Astrocyte of the cerebellum (primary cell): ENCODE data around the gene CYTH3.

Experiments
- DNase-seq: peaks from one replicate; pipeline ENCODE4 v3.0.0-alpha.2; 2011; ENCODE audit warnings: low read depth
- H3K4me3 ChIP-seq: 2 replicates; pipeline ENCODE4 v1.5.1; 2011; ENCODE audit warnings: mild to moderate bottlenecking, low read depth, low read length, moderate library complexity
- in situ Hi-C: cut with HindIII; loops from 2 replicates; pipeline ENCODE4 v1.10.0; 2017; ENCODE audit warnings: low sequenced_read_pairs
- TF ChIP-seq, protein P1 (sequence below): IDR thresholded peaks from 2 replicates; pipeline ENCODE4 v1.5.1; 2012; ENCODE audit warnings: low read length, low read depth, moderate library complexity, mild to moderate bottlenecking; ENCODE audit errors: missing control alignments

The CYTH3 gene

DNA sequence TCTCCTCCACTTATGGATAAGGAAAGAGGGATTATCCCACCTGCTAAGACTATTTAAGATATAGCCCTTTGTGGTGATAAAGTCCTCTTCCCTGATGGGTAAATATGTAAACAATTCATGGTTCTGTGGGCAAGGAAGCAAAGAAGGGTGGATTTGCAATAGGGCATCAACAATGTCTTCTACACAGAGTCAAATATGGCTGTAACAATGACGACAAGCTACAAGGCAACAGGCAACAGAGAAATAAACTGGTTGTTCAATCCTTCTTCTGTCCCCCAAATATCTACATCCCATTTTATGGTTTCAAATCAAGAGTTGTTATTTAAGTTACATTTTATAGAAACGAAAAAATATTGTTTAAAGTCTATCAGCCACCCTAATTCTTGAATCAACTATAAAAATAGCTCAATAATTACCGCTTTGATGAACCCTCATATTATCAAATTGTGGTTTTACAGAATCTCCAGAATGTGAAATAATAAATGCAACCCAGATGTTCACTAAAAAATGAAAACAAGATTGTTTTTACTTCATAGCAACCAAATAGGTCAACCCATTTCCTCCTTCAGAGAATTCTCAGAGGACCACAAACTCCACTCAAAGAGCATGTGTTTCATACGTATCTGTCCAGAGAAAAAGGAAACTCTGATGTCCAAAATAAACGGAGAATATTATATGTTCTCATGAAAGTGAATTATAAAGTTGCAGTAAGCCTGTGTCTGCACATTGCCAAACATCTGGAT, 13.8 kb downstream of the CYTH3 start:
- TF ChIP-seq, protein P1, sequence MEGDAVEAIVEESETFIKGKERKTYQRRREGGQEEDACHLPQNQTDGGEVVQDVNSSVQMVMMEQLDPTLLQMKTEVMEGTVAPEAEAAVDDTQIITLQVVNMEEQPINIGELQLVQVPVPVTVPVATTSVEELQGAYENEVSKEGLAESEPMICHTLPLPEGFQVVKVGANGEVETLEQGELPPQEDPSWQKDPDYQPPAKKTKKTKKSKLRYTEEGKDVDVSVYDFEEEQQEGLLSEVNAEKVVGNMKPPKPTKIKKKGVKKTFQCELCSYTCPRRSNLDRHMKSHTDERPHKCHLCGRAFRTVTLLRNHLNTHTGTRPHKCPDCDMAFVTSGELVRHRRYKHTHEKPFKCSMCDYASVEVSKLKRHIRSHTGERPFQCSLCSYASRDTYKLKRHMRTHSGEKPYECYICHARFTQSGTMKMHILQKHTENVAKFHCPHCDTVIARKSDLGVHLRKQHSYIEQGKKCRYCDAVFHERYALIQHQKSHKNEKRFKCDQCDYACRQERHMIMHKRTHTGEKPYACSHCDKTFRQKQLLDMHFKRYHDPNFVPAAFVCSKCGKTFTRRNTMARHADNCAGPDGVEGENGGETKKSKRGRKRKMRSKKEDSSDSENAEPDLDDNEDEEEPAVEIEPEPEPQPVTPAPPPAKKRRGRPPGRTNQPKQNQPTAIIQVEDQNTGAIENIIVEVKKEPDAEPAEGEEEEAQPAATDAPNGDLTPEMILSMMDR = no peak
- peak; percentile 80 for DNase-seq
- in situ Hi-C loops = no loop called here
- H3K4me3 ChIP-seq = no peak overlapping the region

DNA sequence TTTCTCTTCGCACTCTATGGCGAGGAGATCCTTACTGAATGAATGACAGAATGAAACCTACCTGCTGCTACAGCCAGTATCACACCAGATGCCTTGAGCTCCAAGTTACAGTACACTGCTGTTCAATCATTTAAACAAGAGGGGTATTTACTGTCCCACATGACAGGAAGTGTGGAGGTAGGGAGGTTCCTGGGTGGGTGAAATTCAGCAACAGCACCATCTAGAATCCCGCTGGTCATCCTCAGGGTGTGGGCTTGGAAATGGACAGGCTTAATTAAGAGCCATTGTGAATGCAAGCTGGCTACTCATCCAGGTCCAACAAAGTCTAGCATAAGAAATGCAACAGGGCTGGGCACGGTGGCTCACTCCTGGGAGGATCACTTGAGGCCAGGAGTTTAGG, 14.7 kb downstream of the CYTH3 start:
- in situ Hi-C loops = no loop called here

DNA sequence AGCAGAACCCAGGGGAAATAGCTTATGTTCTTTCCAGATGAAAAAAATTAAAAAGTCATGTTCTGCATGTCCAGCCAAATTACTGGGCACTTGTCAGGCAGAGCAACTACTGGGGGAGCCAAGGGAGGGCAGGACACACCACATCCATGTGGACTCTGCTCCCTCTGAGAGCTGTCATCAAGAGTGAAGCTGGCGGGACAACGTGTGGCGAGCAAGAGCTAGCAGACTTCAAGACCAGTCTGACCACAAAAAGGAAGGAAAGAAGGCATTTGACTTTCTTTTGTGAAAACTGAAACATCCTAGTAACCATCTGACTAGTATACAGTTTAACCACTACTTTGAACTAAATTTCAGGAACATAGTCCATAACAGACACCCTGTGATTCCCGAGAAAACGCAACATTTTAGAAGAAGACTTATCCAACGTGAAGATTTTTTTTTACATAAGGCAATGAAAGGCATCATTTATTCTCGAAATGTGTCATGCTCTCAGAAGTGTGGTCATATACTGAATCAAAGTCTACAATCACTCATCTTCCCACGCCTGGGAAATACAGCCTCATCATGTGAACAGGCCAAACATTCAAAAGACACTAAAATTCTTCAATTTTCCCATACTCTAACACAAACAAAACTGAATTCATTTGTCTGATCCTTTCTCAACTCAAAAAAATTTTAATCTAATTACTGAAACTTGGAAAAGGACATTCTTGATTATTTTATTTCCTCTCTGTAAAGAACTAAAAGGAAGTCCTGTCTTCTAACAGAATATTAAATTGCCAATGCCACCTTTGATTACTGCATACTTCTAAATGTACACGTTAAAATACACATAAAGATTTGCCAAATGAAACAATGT, 15.5 kb downstream of the CYTH3 start:
- no peak overlapping the region for H3K4me3 ChIP-seq
- TF ChIP-seq, protein P1 = no peak
- in situ Hi-C loops = no loop called here
- peak; percentile 47 for DNase-seq

More for the DNA sequence above, 14.7 kb downstream of the CYTH3 start:
- DNase-seq = no peak
- TF ChIP-seq, protein P1 = no peak
- no peak overlapping the region for H3K4me3 ChIP-seq

DNA sequence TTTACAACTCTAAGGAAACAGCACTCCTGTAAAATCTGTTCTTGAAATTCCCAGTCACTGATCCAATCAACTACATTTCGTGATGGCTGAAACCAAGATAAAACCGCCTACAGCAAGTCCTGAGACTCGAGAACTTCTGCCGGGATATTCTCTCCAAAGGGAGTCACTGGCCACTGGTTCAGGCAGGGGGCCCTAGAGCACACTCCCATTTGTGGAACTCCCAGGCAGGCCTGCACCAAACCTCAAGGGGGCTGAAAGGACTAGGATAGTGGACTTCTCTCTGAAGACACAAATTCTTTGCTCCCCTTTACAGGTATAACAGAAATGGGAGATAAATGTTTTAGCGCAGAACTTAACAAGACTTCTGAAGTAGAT, 16.3 kb downstream of the CYTH3 start:
- in situ Hi-C loops = no loop called here
- DNase-seq = no peak
- no peak overlapping the region for H3K4me3 ChIP-seq
- TF ChIP-seq, protein P1 = peak; percentile 27

DNA sequence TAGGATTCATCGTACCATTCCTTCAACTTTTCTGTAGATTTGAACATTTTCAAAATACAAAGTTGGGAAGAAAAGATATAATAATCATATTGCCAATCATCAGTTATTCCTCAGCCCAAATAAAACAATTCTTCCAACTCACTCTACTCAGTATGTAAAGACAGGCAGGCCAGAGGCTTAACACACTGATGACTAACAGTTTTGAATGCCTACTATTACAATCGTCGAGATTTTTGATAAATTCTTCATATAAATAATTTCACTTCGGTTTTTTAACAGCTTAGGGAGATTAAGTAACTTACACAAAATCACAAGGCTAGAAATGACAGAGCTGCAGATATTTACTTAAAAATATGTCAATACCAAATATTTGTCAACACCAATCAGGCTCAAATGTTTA, 17.6 kb downstream of the CYTH3 start:
- DNase-seq = no peak
- TF ChIP-seq, protein P1 = no peak
- in situ Hi-C loops = no loop called here
- no peak overlapping the region for H3K4me3 ChIP-seq

DNA sequence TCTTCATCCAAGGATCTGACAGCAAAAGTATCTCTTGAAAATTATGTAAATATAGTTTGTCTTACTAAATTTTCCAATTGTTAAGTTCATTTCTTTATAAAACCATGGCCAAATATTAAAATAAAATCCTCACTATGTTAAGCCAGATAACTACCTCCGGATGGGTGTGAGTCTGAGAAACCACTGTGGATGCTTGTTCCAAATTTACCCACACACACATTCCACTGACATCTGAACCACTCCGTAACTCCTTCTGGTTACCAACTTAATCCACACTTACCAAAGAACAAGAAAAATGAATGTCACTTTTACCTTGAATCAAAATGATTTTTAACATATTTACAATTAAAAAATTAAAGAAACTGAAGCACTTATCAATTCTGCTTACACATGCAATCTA, 19.7 kb downstream of the CYTH3 start:
- in situ Hi-C loops = no loop called here
- no peak overlapping the region for H3K4me3 ChIP-seq
- TF ChIP-seq, protein P1 = no peak
- DNase-seq = no peak
